ENCODE results near the gene YBEY. TPM values are rescaled to one million over a fixed set of nuclear protein-coding genes. Genes with fewer than 3 reads are reported as not detected.

Gene YBEY
- total and polyA plus RNA-seq, 2 donors (not counting 3 experiments of a cell fraction or from before 2014, with no cell fraction given), result 6.1 to 15.3 TPM

DNA sequence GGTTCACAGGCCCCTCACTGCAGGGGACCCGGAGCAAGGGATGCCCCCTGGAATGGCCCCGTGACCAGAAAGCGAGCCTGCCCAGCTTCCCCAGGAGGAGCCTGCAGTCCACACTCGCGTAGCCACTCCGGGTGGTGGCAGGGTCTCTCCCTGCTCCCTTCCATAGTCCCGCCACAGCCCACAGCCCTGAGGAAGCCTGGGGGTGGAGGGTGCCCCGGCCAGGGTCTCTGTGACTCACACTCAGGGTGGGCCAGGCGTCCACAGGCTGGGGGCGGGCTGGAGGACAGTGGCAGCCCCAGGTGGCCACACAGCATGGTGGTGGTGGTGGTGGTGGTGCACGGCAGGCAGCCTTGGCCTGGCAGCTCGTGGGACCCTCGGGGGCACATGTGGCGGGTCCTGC is 15.6 kb downstream of the YBEY start:
- DNase-seq (ENCODE audit: low read depth, low spot score) (no peak), FAIRE-seq (no peak)
- POLR2A ChIA-PET, result no interaction called here
- Histone ChIP-seq H3K79me2 (ENCODE audit: control insufficient read depth, insufficient read depth, low read length) (no peaks in the 10 kb centered on the region), H2AFZ (ENCODE audit: low read depth, low read length) (no peak overlapping the region), H3K9ac (replicated peaks; ENCODE audit: extremely low read depth, insufficient read depth, low read length) (no peak overlapping the region), H3K4me2 (ENCODE audit: insufficient read depth, low read length) (no peak overlapping the region), H3K36me3 (ENCODE audit: control insufficient read depth in 2 of 2, extremely low read depth in 1 of 2, insufficient read depth in 2 of 2, low read length in 2 of 2) (peaks cover 3 to 4% of the 10 kb centered on the region in 2 experiments), H3K27ac (ENCODE audit: insufficient read depth, low read depth, low read length) (no peak overlapping the region), H3K27me3 (ENCODE audit: control insufficient read depth in 2 of 2, insufficient read depth in 2 of 2, low read length in 2 of 2) (no peaks in the 10 kb centered on the region), H3K4me3 (replicated peaks in 1 of 3; ENCODE audit: insufficient read depth in 1 of 3, low read depth in 1 of 3, low read length in 3 of 3) (no peak overlapping the region), H3K9me1 (replicated peaks; ENCODE audit: control insufficient read depth, extremely low read depth, insufficient read depth, low read length) (no peaks in the 10 kb centered on the region), H3K4me1 (ENCODE audit: control insufficient read depth, extremely low read depth, insufficient read depth, low read length) (peaks cover 9% of the 10 kb centered on the region), H3K9me3 (replicated peaks; ENCODE audit: control insufficient read depth, insufficient read depth, low read length) (no peaks in the 10 kb centered on the region), H4K20me1 (replicated peaks; ENCODE audit: control insufficient read depth, extremely low read depth, insufficient read depth, low read length) (no peaks in the 10 kb centered on the region)
- BruUV-seq (replicated peaks), result no TSS peak
- intact Hi-C loops (cut with micrococcal nuclease) (no loop called here), dilution Hi-C loops (cut with MboI; ENCODE audit: extremely low pct_ligation_motif_present, low sequenced_read_pairs) (no loop called here)
- CTCF ChIA-PET, result interaction anchor here (1.3 kb wide), 1 partner anchor 24 kb away, joined by 4 read pairs; no protein-coding TSS in a partner anchor
- TF ChIP-seq FOS (IDR thresholded peaks at IDR 0.05; ENCODE audit: borderline replicate concordance, insufficient read depth, low read length) (no peak), MYC (IDR thresholded peaks at IDR 0.05; ENCODE audit: low read depth, low read length) (no peak), JUN (IDR thresholded peaks at IDR 0.05; ENCODE audit: borderline replicate concordance, insufficient read depth, insufficient read length, low read depth) (no peak), POLR2A (IDR thresholded peaks at IDR 0.05; ENCODE audit: low read depth, low read length) (no peak), POLR2AphosphoS5 (IDR thresholded peaks at IDR 0.05; ENCODE audit: insufficient read depth, low read depth, low read length) (no peak), EZH2 (IDR thresholded peaks at IDR 0.05; ENCODE audit: borderline replicate concordance, low read depth, low read length, severe bottlenecking) (no peak), GATA2 (IDR thresholded peaks at IDR 0.05; ENCODE audit: insufficient read depth, insufficient read length, low read depth, low read length) (no peak)
- TF ChIP-seq, protein P1, sequence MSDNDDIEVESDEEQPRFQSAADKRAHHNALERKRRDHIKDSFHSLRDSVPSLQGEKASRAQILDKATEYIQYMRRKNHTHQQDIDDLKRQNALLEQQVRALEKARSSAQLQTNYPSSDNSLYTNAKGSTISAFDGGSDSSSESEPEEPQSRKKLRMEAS (IDR thresholded peaks at IDR 0.05; ENCODE audit: insufficient read depth, insufficient read length), result no peak
- TF ChIP-seq, protein P2, sequence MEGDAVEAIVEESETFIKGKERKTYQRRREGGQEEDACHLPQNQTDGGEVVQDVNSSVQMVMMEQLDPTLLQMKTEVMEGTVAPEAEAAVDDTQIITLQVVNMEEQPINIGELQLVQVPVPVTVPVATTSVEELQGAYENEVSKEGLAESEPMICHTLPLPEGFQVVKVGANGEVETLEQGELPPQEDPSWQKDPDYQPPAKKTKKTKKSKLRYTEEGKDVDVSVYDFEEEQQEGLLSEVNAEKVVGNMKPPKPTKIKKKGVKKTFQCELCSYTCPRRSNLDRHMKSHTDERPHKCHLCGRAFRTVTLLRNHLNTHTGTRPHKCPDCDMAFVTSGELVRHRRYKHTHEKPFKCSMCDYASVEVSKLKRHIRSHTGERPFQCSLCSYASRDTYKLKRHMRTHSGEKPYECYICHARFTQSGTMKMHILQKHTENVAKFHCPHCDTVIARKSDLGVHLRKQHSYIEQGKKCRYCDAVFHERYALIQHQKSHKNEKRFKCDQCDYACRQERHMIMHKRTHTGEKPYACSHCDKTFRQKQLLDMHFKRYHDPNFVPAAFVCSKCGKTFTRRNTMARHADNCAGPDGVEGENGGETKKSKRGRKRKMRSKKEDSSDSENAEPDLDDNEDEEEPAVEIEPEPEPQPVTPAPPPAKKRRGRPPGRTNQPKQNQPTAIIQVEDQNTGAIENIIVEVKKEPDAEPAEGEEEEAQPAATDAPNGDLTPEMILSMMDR (IDR thresholded peaks at IDR 0.05; ENCODE audit: extremely low read depth in 1 of 2, insufficient read depth in 1 of 2, low read depth in 1 of 2, low read length in 2 of 2), result no peak
